ENCODE data around the gene ZIC2. TPM values are rescaled to one million over a fixed set of nuclear protein-coding genes. Genes with fewer than 3 reads are reported as not detected.

ZIC2 gene
- total and polyA plus RNA-seq, 2 of the 4 experiments (the other 2 are of a cell fraction), result not detected

- no peak overlapping the region for H2BK15ac ChIP-seq (ENCODE audit: low read depth, low read length)
- no TSS peak for BruUV-seq (replicated peaks)
- DNase-seq, result no peak
- H3K79me1 ChIP-seq (ENCODE audit: low read depth in 1 of 2, low read length in 2 of 2), result no peaks in the 10 kb centered on the region
- no peak overlapping the region for H3K9ac ChIP-seq (ENCODE audit: low read depth, low read length)
- no peak overlapping the region for H3K14ac ChIP-seq (replicated peaks; ENCODE audit: low read depth, low read length)
- no peak overlapping the region for H2BK120ac ChIP-seq (ENCODE audit: low read depth, low read length)
- H3K4me3 ChIP-seq (ENCODE audit: insufficient read depth, low read depth, low read length), result peak overlapping the region; percentile 33
- peak; percentile 15; the same call in 1 of the 2 replicates for ATAC-seq (ENCODE audit: low read depth)
- no peaks in the 10 kb centered on the region for H3K36me3 ChIP-seq (ENCODE audit: control insufficient read depth, insufficient read depth, low read length)
- no peak overlapping the region for H3K27ac ChIP-seq (ENCODE audit: insufficient read depth, low read length)
- H3K23ac ChIP-seq (ENCODE audit: low read depth, low read length), result no peak overlapping the region
- dilution Hi-C loops (cut with HindIII; ENCODE audit: low sequenced_read_pairs, unreplicated experiment) (no loop called here), in situ Hi-C loops (cut with MboI; ENCODE audit: low sequenced_read_pairs) (loop anchor here (10.0 kb wide), 1 partner anchor 254 kb away; no protein-coding TSS in a partner anchor), intact Hi-C loops (cut with micrococcal nuclease) (no loop called here)
- H3K9me3 ChIP-seq (ENCODE audit: control insufficient read depth, insufficient read depth, low read length), result peaks cover 18% of the 10 kb centered on the region
- peak overlapping the region; percentile 89 for H2AFZ ChIP-seq (replicated peaks; ENCODE audit: low read length, poor library complexity)
- H2AK9ac ChIP-seq (replicated peaks; ENCODE audit: low read depth, low read length, poor library complexity), result no peak overlapping the region
- H3K4me2 ChIP-seq (ENCODE audit: low read depth, low read length), result peak overlapping the region; percentile 62
- ChIA-PET POLR2A (ENCODE audit: unreplicated experiment) (no interaction called here), CTCF (interaction anchor here (0.5 to 1.0 kb wide), 2 partner anchors 11 to 17 kb away, joined by 3 to 4 read pairs; no protein-coding TSS in a partner anchor)
- H2BK5ac ChIP-seq (ENCODE audit: low read depth, low read length, poor library complexity, severe bottlenecking), result no peak overlapping the region
- H3K27me3 ChIP-seq (ENCODE audit: control insufficient read depth, insufficient read depth, low read length), result peaks cover 88% of the 10 kb centered on the region
- H3K4me1 ChIP-seq (ENCODE audit: control insufficient read depth, insufficient read depth, low read length), result no peaks in the 10 kb centered on the region; the same call in 1 of the 2 replicates
- no peaks in the 10 kb centered on the region for H3K9me1 ChIP-seq (ENCODE audit: insufficient read depth, low read length)
- H4K8ac ChIP-seq (ENCODE audit: low read depth in 2 of 2, low read length in 2 of 2), result no peak overlapping the region
- H4K20me1 ChIP-seq (ENCODE audit: insufficient read depth, low read length), result peaks cover 14% of the 10 kb centered on the region
- 1% methylated on average over 32 of the region's 110 CpGs; no CpG with 5 or more reads in 1 of the 2 experiments for WGBS, 2 experiments (ENCODE audit: extremely low coverage in 2 of 2, insufficient read length in 1 of 2)
- H3K18ac ChIP-seq (ENCODE audit: low read depth, low read length), result no peak overlapping the region
- no peak overlapping the region for H3K4ac ChIP-seq (ENCODE audit: low read depth, low read length)
- H4K5ac ChIP-seq (ENCODE audit: low read depth, low read length), result no peak overlapping the region
- H2BK20ac ChIP-seq (ENCODE audit: low read depth, low read length), result no peak overlapping the region
- H3K56ac ChIP-seq (ENCODE audit: extremely low read depth, insufficient read depth, low read length), result no peak overlapping the region
- H2AK5ac ChIP-seq (ENCODE audit: low read depth, low read length), result no peak overlapping the region
- H4K91ac ChIP-seq (ENCODE audit: insufficient read depth, low read depth, low read length), result no peak overlapping the region
- TF ChIP-seq BHLHE40 (IDR thresholded peaks at IDR 0.05; ENCODE audit: low read depth, low read length), result no peak
- no peak for TF ChIP-seq SMC3 (IDR thresholded peaks at IDR 0.05; ENCODE audit: low read depth, low read length)
- TF ChIP-seq RFX5 (IDR thresholded peaks at IDR 0.05; ENCODE audit: low read depth, low read length), result no peak
- TF ChIP-seq POLR2A (IDR thresholded peaks at IDR 0.05; ENCODE audit: low read depth, low read length), result no peak
- TF ChIP-seq FOS (IDR thresholded peaks at IDR 0.05; ENCODE audit: low read depth, low read length), result no peak
- no peak for TF ChIP-seq ELK1 (IDR thresholded peaks at IDR 0.05; ENCODE audit: borderline replicate concordance, low read depth, low read length)
- TF ChIP-seq CEBPB (IDR thresholded peaks at IDR 0.05; ENCODE audit: low read depth, low read length), result no peak
- TF ChIP-seq RCOR1 (IDR thresholded peaks at IDR 0.05; ENCODE audit: insufficient replicate concordance, low read length), result no peak
- no peak for TF ChIP-seq MXI1 (IDR thresholded peaks at IDR 0.05; ENCODE audit: borderline replicate concordance, low read depth, low read length)
- no peak for TF ChIP-seq MAZ (IDR thresholded peaks at IDR 0.05; ENCODE audit: borderline replicate concordance, low read depth, low read length)
- TF ChIP-seq MAFK (IDR thresholded peaks at IDR 0.05; ENCODE audit: low read depth, low read length), result no peak
- no peak for TF ChIP-seq RAD21 (IDR thresholded peaks at IDR 0.05; ENCODE audit: low read length)
- TF ChIP-seq USF2 (IDR thresholded peaks at IDR 0.05; ENCODE audit: low read depth, low read length), result no peak
- TF ChIP-seq CHD1 (IDR thresholded peaks at IDR 0.05; ENCODE audit: low read depth, low read length), result no peak
- no peak for TF ChIP-seq NFE2L2 (IDR thresholded peaks at IDR 0.05; ENCODE audit: low read depth, low read length)
These were observed 505 bp upstream of the ZIC2 start for GRCh38 chr13:99980824-99981734.

Data from IMR-90 (cell line).